B cell (primary cell): Measurements from ENCODE around the gene CCN5.

ENCODE experiments used
- EZH2 ChIP-seq: IDR thresholded peaks from 2 replicates; pipeline ENCODE4 v1.6.1; 2012; ENCODE audit warnings: borderline replicate concordance, low read depth, mild to moderate bottlenecking, moderate library complexity, low read length; ENCODE audit not compliant: insufficient read depth, poor library complexity, severe bottlenecking
- TF ChIP-seq, protein P1 (sequence below): fragments of 200-600 bp; IDR thresholded peaks from one replicate; pipeline ENCODE4 v1.8.0; 2022; ENCODE audit warnings: antibody characterized with exemption, mild to moderate bottlenecking

DNA sequence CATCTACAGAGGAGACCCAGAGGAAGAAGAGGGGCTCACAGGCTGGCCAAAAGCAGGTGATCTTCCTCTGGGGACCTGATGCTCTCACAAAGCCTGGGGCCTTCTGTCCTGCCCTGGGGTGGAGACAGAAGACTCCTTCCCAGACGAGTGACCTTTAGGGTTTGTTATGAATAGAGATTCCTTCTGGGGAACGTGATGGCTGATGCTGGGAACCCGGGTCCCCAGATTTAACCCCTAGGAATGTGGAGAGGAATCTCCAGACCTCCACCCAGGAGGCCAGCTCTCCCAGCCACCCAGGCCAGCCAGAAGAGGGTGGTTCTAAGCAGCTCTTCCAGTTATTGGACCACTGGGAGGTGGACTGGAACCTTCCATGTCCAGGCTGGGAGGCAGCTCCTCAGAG lies 16.8 kb upstream of the CCN5 start:
- TF ChIP-seq, protein P1, sequence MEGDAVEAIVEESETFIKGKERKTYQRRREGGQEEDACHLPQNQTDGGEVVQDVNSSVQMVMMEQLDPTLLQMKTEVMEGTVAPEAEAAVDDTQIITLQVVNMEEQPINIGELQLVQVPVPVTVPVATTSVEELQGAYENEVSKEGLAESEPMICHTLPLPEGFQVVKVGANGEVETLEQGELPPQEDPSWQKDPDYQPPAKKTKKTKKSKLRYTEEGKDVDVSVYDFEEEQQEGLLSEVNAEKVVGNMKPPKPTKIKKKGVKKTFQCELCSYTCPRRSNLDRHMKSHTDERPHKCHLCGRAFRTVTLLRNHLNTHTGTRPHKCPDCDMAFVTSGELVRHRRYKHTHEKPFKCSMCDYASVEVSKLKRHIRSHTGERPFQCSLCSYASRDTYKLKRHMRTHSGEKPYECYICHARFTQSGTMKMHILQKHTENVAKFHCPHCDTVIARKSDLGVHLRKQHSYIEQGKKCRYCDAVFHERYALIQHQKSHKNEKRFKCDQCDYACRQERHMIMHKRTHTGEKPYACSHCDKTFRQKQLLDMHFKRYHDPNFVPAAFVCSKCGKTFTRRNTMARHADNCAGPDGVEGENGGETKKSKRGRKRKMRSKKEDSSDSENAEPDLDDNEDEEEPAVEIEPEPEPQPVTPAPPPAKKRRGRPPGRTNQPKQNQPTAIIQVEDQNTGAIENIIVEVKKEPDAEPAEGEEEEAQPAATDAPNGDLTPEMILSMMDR, result no peak
- no peak for TF ChIP-seq EZH2
